Measurements from ENCODE around the gene GATA3. TPM values are rescaled to one million over a fixed set of nuclear protein-coding genes. Genes with fewer than 3 reads are reported as not detected.
"Not testable (repeated sequence)": the region's sequence is repeated elsewhere in the genome, so short reads cannot be mapped to it uniquely, and the experiment has no call there.

The GATA3 gene
- total and polyA plus RNA-seq, 2 experiments from 2014 or later = not detected

DNA sequence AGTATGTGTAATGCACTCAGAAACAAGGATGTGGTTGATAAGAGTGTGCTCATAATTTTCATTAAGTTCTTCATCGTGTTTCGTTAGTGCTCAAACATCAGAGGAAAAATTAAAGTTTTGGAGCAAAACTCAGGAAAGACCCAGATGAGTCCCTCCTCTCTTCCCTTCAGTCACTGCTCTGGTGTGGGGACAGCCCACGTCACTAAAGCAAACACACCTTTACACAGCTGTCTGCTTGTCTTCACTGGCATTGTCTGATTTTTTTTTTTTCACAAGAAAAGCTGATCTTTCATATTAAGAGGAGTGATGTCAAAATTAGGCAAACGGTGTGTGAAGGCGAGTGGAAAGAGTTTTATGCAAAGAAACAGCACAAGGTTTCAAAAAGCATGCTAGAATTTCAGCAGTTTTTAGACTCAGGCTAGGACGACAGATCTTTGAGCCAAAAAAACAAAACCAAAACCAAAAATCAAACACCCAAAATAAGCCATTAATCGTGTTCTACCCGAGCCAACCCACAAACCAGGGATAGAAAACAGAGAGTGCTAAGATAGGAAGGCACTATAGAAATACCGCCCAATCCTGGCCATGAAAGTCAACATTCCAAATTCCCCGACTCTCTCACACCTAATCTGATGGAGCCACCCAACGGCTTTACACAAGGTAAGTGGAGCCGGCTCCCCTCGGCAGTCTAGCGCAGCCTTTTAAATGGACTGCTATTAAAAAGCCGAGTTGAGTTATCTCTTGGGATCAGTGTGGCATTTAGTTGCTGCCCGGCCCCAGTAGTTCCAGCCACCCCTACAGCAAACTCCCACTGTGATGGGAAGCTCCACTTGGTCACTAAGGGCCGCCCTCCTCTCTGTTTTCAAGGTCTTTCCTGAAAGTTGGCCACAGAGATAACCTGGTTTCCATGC, 27.9 kb upstream of the GATA3 start:
- Histone ChIP-seq H3K4me3 (peak overlapping the region; percentile 41), H3K79me2 (ENCODE audit: insufficient read depth) (no peaks in the 10 kb centered on the region), H3F3A (ENCODE audit: insufficient read depth) (no peaks in the 10 kb centered on the region), H3K4me1 (ENCODE audit: insufficient read depth) (0 out of 2 replicates have a peak, but pooled peaks cover 5% of the 10 kb centered on the region), H4K20me1 (ENCODE audit: insufficient read depth) (no peaks in the 10 kb centered on the region), H3K27ac (no peak overlapping the region), H2AFZ (peak overlapping the region; percentile 12; the same call in 1 of the 2 replicates), H3K9me3 (ENCODE audit: low read depth) (no peaks in the 10 kb centered on the region), H3K4me2 (ENCODE audit: unreplicated experiment) (peak overlapping the region; percentile 59), H3K36me3 (ENCODE audit: low read depth) (no peaks in the 10 kb centered on the region), H3K27me3 (replicated peaks; ENCODE audit: insufficient read depth) (peaks cover 18% of the 10 kb centered on the region), H3K9ac (no peak overlapping the region), H3K9me2 (ENCODE audit: insufficient read depth) (no peaks in the 10 kb centered on the region)
- WGBS, 2 experiments (ENCODE audit: low coverage in 1 of 2, low lambda C conversion rate in 2 of 2, missing lambda C conversion rate in 2 of 2) = 25 to 28% methylated on average over 17 of the region's 17 CpGs
- in situ Hi-C loops (cut with MboI) = no loop called here
- DNase-seq = no peak
- TF ChIP-seq EZH2 (IDR thresholded peaks at IDR 0.05; ENCODE audit: insufficient read depth, poor library complexity, severe bottlenecking) (no peak), EZH2phosphoT487 (IDR thresholded peaks at IDR 0.05; ENCODE audit: insufficient read depth, low read depth) (no peak)

DNA sequence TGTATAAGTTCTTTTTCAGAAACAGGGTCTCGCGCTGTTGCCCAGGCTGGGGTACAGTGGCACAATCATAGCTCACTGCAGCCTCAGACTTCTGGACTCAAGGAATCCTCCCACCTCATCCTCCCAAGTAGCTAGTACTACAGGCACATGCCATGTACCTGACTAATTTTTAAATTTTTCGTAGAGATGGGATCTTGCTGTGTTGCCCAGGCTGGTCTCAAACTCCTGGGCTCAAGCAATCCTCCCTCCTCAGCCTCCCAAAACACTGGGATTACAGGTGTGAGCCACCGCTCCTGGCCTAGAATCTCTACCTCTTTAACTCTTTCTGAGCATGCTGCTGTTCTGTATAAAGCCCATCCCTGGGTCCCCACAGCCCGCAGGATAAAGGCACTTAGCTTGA, 23.3 kb upstream of the GATA3 start:
- DNase-seq = not testable (repeated sequence)

DNA sequence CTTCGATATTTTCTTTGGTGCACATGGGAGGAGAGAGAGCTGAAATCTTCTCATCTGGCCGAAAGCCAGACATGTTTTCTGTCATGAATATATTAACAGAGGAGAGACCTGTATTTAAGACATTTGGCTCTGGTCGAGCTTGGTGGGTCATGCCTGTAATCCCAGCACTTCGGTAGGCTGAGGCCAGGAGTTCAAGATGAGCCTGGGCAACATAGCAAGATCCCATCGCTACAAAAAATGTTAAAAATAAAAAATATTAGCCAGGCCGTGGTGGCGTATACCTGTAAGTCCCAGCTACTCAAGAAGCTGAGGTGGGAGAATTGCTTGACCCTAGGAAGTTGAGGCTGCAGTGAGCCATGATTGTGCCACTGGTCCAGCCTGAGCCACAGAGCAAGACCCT, 21.9 kb upstream of the GATA3 start:
- no peak overlapping the region for H3K9ac ChIP-seq
- no peaks in the 10 kb centered on the region for H3K36me3 ChIP-seq (ENCODE audit: low read depth)
- no peaks in the 10 kb centered on the region for H3K9me3 ChIP-seq (ENCODE audit: low read depth)
- H3K27ac ChIP-seq = no peak overlapping the region
- no peak overlapping the region for H3K4me3 ChIP-seq
- no peaks in the 10 kb centered on the region for H3K79me2 ChIP-seq (ENCODE audit: insufficient read depth)
- H3K27me3 ChIP-seq (replicated peaks; ENCODE audit: insufficient read depth) = peaks cover 52% of the 10 kb centered on the region
- in situ Hi-C loops (cut with MboI) = no loop called here
- no peak overlapping the region for H3K4me2 ChIP-seq (ENCODE audit: unreplicated experiment)
- H3F3A ChIP-seq (ENCODE audit: insufficient read depth) = no peaks in the 10 kb centered on the region
- no peaks in the 10 kb centered on the region for H3K4me1 ChIP-seq (ENCODE audit: insufficient read depth)
- H3K9me2 ChIP-seq (ENCODE audit: insufficient read depth) = no peaks in the 10 kb centered on the region
- no peak for DNase-seq
- no peaks in the 10 kb centered on the region for H4K20me1 ChIP-seq (ENCODE audit: insufficient read depth)
- TF ChIP-seq EZH2 (IDR thresholded peaks at IDR 0.05; ENCODE audit: insufficient read depth, poor library complexity, severe bottlenecking) (no peak), EZH2phosphoT487 (IDR thresholded peaks at IDR 0.05; ENCODE audit: insufficient read depth, low read depth) (no peak)
- H2AFZ ChIP-seq = no peak overlapping the region
- WGBS, 2 experiments (ENCODE audit: low coverage in 1 of 2, low lambda C conversion rate in 2 of 2, missing lambda C conversion rate in 2 of 2) = 71 to 75% methylated on average over 7 of the region's 7 CpGs

More for the DNA sequence above, 23.3 kb upstream of the GATA3 start:
- H3F3A ChIP-seq (ENCODE audit: insufficient read depth); H3K9me3 ChIP-seq (ENCODE audit: low read depth); H3K79me2 ChIP-seq (ENCODE audit: insufficient read depth); H3K9ac ChIP-seq; in situ Hi-C loops (cut with MboI); H3K4me3 ChIP-seq; H3K9me2 ChIP-seq (ENCODE audit: insufficient read depth); H3K4me2 ChIP-seq (ENCODE audit: unreplicated experiment); H2AFZ ChIP-seq; H3K27ac ChIP-seq; H3K36me3 ChIP-seq (ENCODE audit: low read depth); H3K4me1 ChIP-seq (ENCODE audit: insufficient read depth); H4K20me1 ChIP-seq (ENCODE audit: insufficient read depth): not testable (repeated sequence)
- 64 to 68% methylated on average over 5 of the region's 5 CpGs for WGBS, 2 experiments (ENCODE audit: low coverage in 1 of 2, low lambda C conversion rate in 2 of 2, missing lambda C conversion rate in 2 of 2)
- peaks cover 45% of the 10 kb centered on the region for H3K27me3 ChIP-seq (replicated peaks; ENCODE audit: insufficient read depth)

DNA sequence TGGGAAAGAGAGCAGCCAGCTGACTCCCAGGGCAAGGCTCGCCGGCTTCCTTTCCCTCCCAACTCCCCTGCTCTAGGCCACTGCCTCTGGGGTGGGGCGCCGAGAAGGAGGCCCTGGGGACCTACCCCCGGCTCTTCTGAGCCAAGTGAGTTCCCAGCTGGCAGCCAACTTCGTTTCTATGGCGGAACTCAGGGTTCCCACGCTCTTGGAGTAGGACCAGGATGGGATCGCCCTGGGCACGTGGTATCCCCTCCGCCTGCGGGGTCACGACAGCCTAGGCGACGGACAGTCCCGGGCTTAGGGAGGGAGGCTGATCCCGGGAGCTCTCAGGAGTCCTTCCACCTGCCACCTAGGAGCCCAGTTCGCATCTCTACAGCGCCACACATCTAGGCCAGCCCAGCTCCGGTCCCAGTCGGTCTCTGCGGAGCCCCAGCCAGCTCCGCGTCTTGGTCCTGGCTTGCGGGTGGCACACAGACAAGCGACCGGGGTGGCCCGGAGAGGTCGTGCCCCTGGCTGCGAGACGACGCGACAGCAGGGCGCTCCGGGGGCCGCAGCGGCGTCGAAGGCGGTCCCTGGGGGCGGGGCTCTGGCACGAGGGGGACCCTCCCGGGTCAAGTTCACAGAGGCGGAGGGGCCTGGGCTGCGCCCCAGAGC, 20.5 kb upstream of the GATA3 start:
- no peak overlapping the region for H3K4me2 ChIP-seq (ENCODE audit: unreplicated experiment)
- in situ Hi-C loops (cut with MboI) = no loop called here
- DNase-seq = no peak

More for the DNA sequence above, 20.5 kb upstream of the GATA3 start:
- peaks cover 64% of the 10 kb centered on the region for H3K27me3 ChIP-seq (replicated peaks; ENCODE audit: insufficient read depth)
- H4K20me1 ChIP-seq (ENCODE audit: insufficient read depth) = no peaks in the 10 kb centered on the region
- no peak overlapping the region for H2AFZ ChIP-seq
- H3F3A ChIP-seq (ENCODE audit: insufficient read depth) = no peaks in the 10 kb centered on the region
- H3K27ac ChIP-seq = no peak overlapping the region
- H3K9me3 ChIP-seq (ENCODE audit: low read depth) = no peaks in the 10 kb centered on the region
- 5 to 6% methylated on average over 39 to 43 of the region's 45 CpGs for WGBS, 2 experiments (ENCODE audit: low coverage in 1 of 2, low lambda C conversion rate in 2 of 2, missing lambda C conversion rate in 2 of 2)
- H3K4me3 ChIP-seq = no peak overlapping the region
- H3K9me2 ChIP-seq (ENCODE audit: insufficient read depth) = no peaks in the 10 kb centered on the region
- no peaks in the 10 kb centered on the region for H3K4me1 ChIP-seq (ENCODE audit: insufficient read depth)
- H3K79me2 ChIP-seq (ENCODE audit: insufficient read depth) = no peaks in the 10 kb centered on the region
- no peaks in the 10 kb centered on the region for H3K36me3 ChIP-seq (ENCODE audit: low read depth)
- TF ChIP-seq EZH2 (IDR thresholded peaks at IDR 0.05; ENCODE audit: insufficient read depth, poor library complexity, severe bottlenecking) (peak; percentile 53), EZH2phosphoT487 (IDR thresholded peaks at IDR 0.05; ENCODE audit: insufficient read depth, low read depth) (no peak)
- H3K9ac ChIP-seq = no peak overlapping the region

Measured in GM23248 (cell line).